GM20000 (cell line): ENCODE measurements around the gene RASA3.
"Not testable (repeated sequence)": the region's sequence is repeated elsewhere in the genome, so short reads cannot be mapped to it uniquely, and the experiment has no call there.

ENCODE experiments used
- DNase-seq: peaks from one replicate; pipeline ENCODE4 v3.0.0; 2012; ENCODE audit warnings: low spot score
- CTCF ChIP-seq: IDR thresholded peaks from 2 replicates; pipeline ENCODE4 v1.5.1; 2012; ENCODE audit warnings: mild to moderate bottlenecking, control low read depth; ENCODE audit errors: extremely low read depth, missing control alignments

Gene RASA3

GRCh38 chr13:114024603-114025404 lies 107.6 kb downstream of the RASA3 start:
- DNase-seq: peak; percentile 86
- no peak for TF ChIP-seq CTCF

- no peak for TF ChIP-seq CTCF
- no peak for DNase-seq
Observed at GRCh38 chr13:114023716-114024602, 108.5 kb downstream of the RASA3 start.

GRCh38 chr13:114022876-114023275 lies 109.5 kb downstream of the RASA3 start:
- no peak for DNase-seq
- TF ChIP-seq CTCF: no peak

GRCh38 chr13:114022309-114022669 lies 110.1 kb downstream of the RASA3 start:
- DNase-seq: no peak
- TF ChIP-seq CTCF: no peak

- no peak for DNase-seq
- no peak for TF ChIP-seq CTCF
Observed at GRCh38 chr13:114021464-114022308, 110.7 kb downstream of the RASA3 start.

- DNase-seq: no peak
Observed at GRCh38 chr13:114020750-114021463, 111.5 kb downstream of the RASA3 start.

GRCh38 chr13:114020134-114020533 lies 112.3 kb downstream of the RASA3 start:
- DNase-seq: not testable (repeated sequence)

More at GRCh38 chr13:114020750-114021463, 111.5 kb downstream of the RASA3 start:
- TF ChIP-seq CTCF: no peak
